ENCODE measurements around the gene C10orf90.

C10orf90 gene

GRCh38 chr10:126387041-126387921 is 283.2 kb downstream of the C10orf90 start:
- TF ChIP-seq CSRNP3 (CRISPR knock-in tag; IDR thresholded peaks at IDR 0.05) (no peak), PATZ1 (CRISPR knock-in tag; IDR thresholded peaks at IDR 0.05; ENCODE audit: borderline replicate concordance) (no peak), PPARA (CRISPR knock-in tag; IDR thresholded peaks at IDR 0.05; ENCODE audit: borderline replicate concordance) (no peak), ZFP30 (CRISPR knock-in tag; IDR thresholded peaks at IDR 0.05) (no peak), ZNF565 (CRISPR knock-in tag; conservative IDR thresholded peaks at IDR 0.05; ENCODE audit: low read depth) (no peak)

GRCh38 chr10:126384269-126384873 is 286.1 kb downstream of the C10orf90 start:
- TF ChIP-seq ARNTL (CRISPR knock-in tag; IDR thresholded peaks at IDR 0.05; ENCODE audit: borderline replicate concordance, low read depth): no peak
- TF ChIP-seq ESRRG (CRISPR knock-in tag; IDR thresholded peaks at IDR 0.05): no peak
- TF ChIP-seq CSDC2 (CRISPR knock-in tag; IDR thresholded peaks at IDR 0.05): no peak
- TF ChIP-seq ZNF8 (CRISPR knock-in tag; IDR thresholded peaks at IDR 0.05): no peak
- no peak for TF ChIP-seq PATZ1 (CRISPR knock-in tag; IDR thresholded peaks at IDR 0.05; ENCODE audit: borderline replicate concordance)
- TF ChIP-seq ZFP30 (CRISPR knock-in tag; IDR thresholded peaks at IDR 0.05): no peak
- TF ChIP-seq ZNF70 (CRISPR knock-in tag; IDR thresholded peaks at IDR 0.05): no peak
- TF ChIP-seq TOX (CRISPR knock-in tag; IDR thresholded peaks at IDR 0.05; ENCODE audit: borderline replicate concordance): no peak
- TF ChIP-seq CREB5 (CRISPR knock-in tag; IDR thresholded peaks at IDR 0.05; ENCODE audit: low read depth): no peak
- no peak for TF ChIP-seq RARB (CRISPR knock-in tag; IDR thresholded peaks at IDR 0.05)
- no peak for TF ChIP-seq ZC3H10 (CRISPR knock-in tag; IDR thresholded peaks at IDR 0.05)
- TF ChIP-seq TSHZ2 (CRISPR knock-in tag; IDR thresholded peaks at IDR 0.05): no peak
- no peak for TF ChIP-seq OSR1 (CRISPR knock-in tag; IDR thresholded peaks at IDR 0.05)
- TF ChIP-seq TCF4 (CRISPR knock-in tag; IDR thresholded peaks at IDR 0.05; ENCODE audit: borderline replicate concordance): no peak
- TF ChIP-seq BACH2 (CRISPR knock-in tag; IDR thresholded peaks at IDR 0.05; ENCODE audit: borderline replicate concordance): no peak
- no peak for TF ChIP-seq POU6F1 (CRISPR knock-in tag; IDR thresholded peaks at IDR 0.05; ENCODE audit: borderline replicate concordance, low read depth)
- no peak for TF ChIP-seq PPARA (CRISPR knock-in tag; IDR thresholded peaks at IDR 0.05; ENCODE audit: borderline replicate concordance)
- no peak for TF ChIP-seq ZNF565 (CRISPR knock-in tag; conservative IDR thresholded peaks at IDR 0.05; ENCODE audit: low read depth)
- no peak for TF ChIP-seq SNAI2 (CRISPR knock-in tag; IDR thresholded peaks at IDR 0.05)
- ATAC-seq: no peak

More at GRCh38 chr10:126387041-126387921, 283.2 kb downstream of the C10orf90 start:
- ATAC-seq: peak; percentile 93
